Karpas-422 (cell line): ENCODE results near the gene ALDH1L2. TPM values are rescaled to one million over a fixed set of nuclear protein-coding genes. Genes with fewer than 3 reads are reported as not detected.
"Not testable (repeated sequence)": the region's sequence is repeated elsewhere in the genome, so short reads cannot be mapped to it uniquely, and the experiment has no call there.

ENCODE experiments used
- DNase-seq: peaks from one replicate; pipeline ENCODE4 v3.0.0-alpha.2; 2015
- H2AFZ ChIP-seq: fragments of 200-600 bp; sonication (generic); 2 replicates; pipeline ENCODE4 v1.6.1; 2014; ENCODE audit warnings: antibody characterized with exemption, low read length, mixed read lengths
- H3K27ac ChIP-seq: fragments of 200-600 bp; sonication (generic); 2 replicates; pipeline ENCODE4 v1.5.1; 2014; ENCODE audit warnings: mild to moderate bottlenecking, low read length, moderate library complexity
- H3K27me3 ChIP-seq: fragments of 200-600 bp; sonication (generic); 2 replicates; pipeline ENCODE4 v1.6.1; 2014; ENCODE audit warnings: low read length, mixed read lengths
- H3K36me3 ChIP-seq: fragments of 200-600 bp; sonication (generic); 2 replicates; pipeline ENCODE4 v1.6.1; 2014; ENCODE audit warnings: low read length, mixed read lengths; ENCODE audit not compliant: insufficient read depth
- H3K4me1 ChIP-seq: fragments of 200-600 bp; sonication (generic); 2 replicates; pipeline ENCODE4 v1.6.1; 2014; ENCODE audit warnings: mild to moderate bottlenecking, low read length, mixed read lengths
- H3K4me2 ChIP-seq: fragments of 200-600 bp; sonication (generic); 2 replicates; pipeline ENCODE4 v1.6.1; 2014; ENCODE audit warnings: low read length, low read depth, mild to moderate bottlenecking; ENCODE audit not compliant: poor library complexity, severe bottlenecking
- H3K4me3 ChIP-seq: fragments of 200-600 bp; sonication (generic); 2 replicates; pipeline ENCODE4 v1.5.1; 2014; ENCODE audit warnings: mild to moderate bottlenecking, antibody characterized with exemption, low read length, mixed read lengths
- H3K79me2 ChIP-seq: fragments of 200-600 bp; sonication (generic); 2 replicates; pipeline ENCODE4 v1.6.1; 2014; ENCODE audit warnings: mild to moderate bottlenecking, low read length, mixed read lengths
- H3K9ac ChIP-seq: fragments of 200-600 bp; sonication (generic); 2 replicates; pipeline ENCODE4 v1.6.0; 2014; ENCODE audit warnings: low read length
- H3K9me2 ChIP-seq: fragments of 200-600 bp; sonication (generic), shearing (Covaris generic); replicated peaks from 2 replicates; pipeline ENCODE4 v1.6.0; 2014; ENCODE audit warnings: mild to moderate bottlenecking, low read length, moderate library complexity; ENCODE audit not compliant: insufficient read depth
- H3K9me3 ChIP-seq: fragments of 300-700, 200-600 bp; sonication (generic); 2 replicates; pipeline ENCODE4 v1.6.1; 2014; ENCODE audit warnings: low read length, mixed read lengths
- H4K20me1 ChIP-seq: fragments of 200-600 bp; sonication (generic); 2 replicates; pipeline ENCODE4 v1.6.1; 2014; ENCODE audit warnings: mild to moderate bottlenecking, antibody characterized with exemption, low read length, low read depth; ENCODE audit not compliant: insufficient read depth
- total RNA-seq: library from RNA; depleted of rRNA; stranded (reverse); fragments of >200 nt; shearing (Covaris generic); gene quantifications from 2 replicates; pipeline ENCODE4 v1.2.3, GENCODE V29; 2014; ENCODE audit warnings: low replicate concordance; rRNA removed

The ALDH1L2 gene
- total RNA-seq, 1 experiment from 2014 or later: not detected

DNA sequence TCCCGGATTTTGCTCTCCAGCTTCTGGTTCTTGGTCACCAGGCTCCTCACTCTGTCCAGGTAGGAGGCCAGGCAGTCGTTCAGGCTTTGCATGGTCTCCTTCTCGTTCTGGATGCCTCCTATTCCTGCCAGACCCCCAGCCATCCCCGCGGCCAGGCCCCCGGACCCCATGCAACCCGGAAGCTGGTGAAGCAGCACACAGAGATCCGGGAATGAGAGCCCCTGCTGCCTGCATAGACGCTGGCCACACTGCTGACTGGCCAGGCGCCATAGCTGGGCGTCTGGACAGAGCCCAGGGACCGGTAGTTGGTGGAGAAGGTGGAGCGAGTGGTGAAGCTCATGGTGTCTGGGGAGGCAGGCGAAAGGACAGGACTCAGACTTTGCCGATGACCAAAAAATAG lies 106.6 kb downstream of the ALDH1L2 start:
- H3K79me2 ChIP-seq, H3K9me2 ChIP-seq, H2AFZ ChIP-seq, H3K36me3 ChIP-seq, H3K4me3 ChIP-seq, H3K4me1 ChIP-seq, H3K9ac ChIP-seq, H4K20me1 ChIP-seq, H3K27me3 ChIP-seq, H3K27ac ChIP-seq, H3K4me2 ChIP-seq, H3K9me3 ChIP-seq, DNase-seq: not testable (repeated sequence)

DNA sequence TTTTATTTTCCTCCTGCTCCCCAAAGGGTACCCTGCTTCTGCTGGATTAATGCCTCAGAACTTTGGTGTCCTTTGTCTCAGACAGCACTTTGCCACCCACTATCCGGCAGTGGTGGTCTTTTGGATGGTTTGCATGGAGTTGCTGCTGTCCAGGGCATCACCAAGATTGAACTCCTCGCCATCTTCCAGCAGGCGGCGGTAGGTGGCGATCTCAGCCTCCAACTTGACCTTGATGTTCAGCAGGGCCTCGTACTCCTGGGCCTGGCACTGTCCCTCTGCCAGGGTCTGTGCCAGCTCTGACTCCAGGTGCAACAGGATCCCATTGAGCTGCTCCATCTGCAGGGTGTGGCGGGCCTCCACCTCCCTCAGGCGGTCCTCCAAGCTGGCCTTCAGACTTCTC lies 107.6 kb downstream of the ALDH1L2 start:
- H3K4me1 ChIP-seq: peaks cover 9% of the 10 kb centered on the region
- peak; percentile 49 for DNase-seq
- H3K27ac ChIP-seq: no peak overlapping the region
- H4K20me1 ChIP-seq: no peaks in the 10 kb centered on the region
- no peaks in the 10 kb centered on the region for H3K9me3 ChIP-seq
- no peaks in the 10 kb centered on the region for H3K27me3 ChIP-seq
- no peak overlapping the region for H3K4me2 ChIP-seq
- no peaks in the 10 kb centered on the region for H3K36me3 ChIP-seq
- no peaks in the 10 kb centered on the region for H3K79me2 ChIP-seq
- no peak overlapping the region for H3K4me3 ChIP-seq
- no peaks in the 10 kb centered on the region for H3K9me2 ChIP-seq
- no peak overlapping the region for H3K9ac ChIP-seq
- H2AFZ ChIP-seq: no peak overlapping the region

DNA sequence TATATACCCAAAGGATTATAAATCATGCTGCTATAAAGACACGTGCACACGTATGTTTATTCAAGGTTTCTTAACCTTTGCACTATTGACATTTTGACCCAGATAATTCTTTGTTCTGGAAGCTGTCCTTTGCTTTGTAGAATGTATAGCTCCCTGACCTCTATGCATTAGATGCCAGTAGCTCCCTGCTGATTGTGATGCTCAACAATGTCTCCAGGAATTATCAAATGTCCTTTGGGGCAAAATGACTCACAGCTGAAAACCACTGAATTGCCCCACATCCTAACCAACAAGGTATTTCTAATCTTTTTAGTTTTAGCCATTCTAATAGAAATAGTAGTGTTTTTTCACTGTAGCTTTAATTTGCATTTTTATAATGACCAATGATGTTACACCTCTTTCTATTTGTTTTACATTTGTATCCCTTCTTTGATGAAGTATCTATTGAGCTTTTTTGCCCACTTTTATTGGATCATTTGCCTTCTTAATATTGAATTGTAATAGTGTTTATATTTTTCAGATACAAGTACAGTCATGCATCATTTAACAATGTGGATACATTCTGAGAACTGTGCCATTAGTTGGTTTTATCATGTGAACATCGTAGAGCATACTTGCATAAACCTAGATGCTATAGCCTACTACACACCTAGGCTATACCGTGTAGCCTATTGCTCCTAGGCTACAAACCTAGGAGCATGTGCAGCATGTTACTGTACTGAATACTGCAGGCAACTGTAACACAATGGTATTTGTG lies 108.5 kb downstream of the ALDH1L2 start:
- no peaks in the 10 kb centered on the region for H3K36me3 ChIP-seq
- no peaks in the 10 kb centered on the region for H3K27me3 ChIP-seq
- no peak overlapping the region for H3K27ac ChIP-seq

DNA sequence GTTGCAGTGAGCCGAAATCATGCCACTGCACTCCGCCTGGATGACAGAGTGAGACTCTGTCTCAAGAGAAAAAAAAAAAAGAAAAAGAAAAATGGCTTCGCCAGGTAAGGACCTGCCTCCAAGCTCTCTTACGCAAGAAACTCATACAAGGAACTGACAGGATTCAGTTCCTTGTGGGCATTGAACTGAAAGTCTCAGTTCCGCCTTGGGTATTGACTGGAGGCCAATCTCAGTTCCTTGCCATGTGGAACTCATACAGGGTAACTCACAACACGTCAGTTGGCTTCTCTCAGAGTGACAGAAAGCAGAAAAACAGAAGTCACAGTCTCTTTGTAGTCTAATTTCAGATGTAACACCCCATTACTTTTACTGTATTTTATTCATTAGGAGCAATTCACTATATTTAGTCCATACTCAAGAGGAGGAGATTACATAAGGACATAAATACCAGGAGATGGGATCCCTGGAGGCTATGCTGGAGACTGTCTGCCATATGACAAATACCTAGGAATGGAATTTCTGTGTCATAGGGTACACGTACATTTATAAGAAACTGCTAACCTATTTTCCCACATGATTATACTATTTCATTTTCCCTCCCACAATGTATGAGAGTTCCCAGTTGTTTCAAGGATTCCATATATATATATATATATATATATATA lies 109.5 kb downstream of the ALDH1L2 start:
- Histone ChIP-seq H2AFZ (no peak overlapping the region), H3K4me3 (no peak overlapping the region), H3K9me2 (no peaks in the 10 kb centered on the region), H3K27ac (no peak overlapping the region), H3K9me3 (no peaks in the 10 kb centered on the region), H3K9ac (no peak overlapping the region), H4K20me1 (no peaks in the 10 kb centered on the region), H3K36me3 (no peaks in the 10 kb centered on the region), H3K79me2 (no peaks in the 10 kb centered on the region), H3K4me1 (peaks cover 9% of the 10 kb centered on the region), H3K27me3 (no peaks in the 10 kb centered on the region), H3K4me2 (peak overlapping the region; percentile 21)
- peak; percentile 82 for DNase-seq

More for the DNA sequence above, 108.5 kb downstream of the ALDH1L2 start:
- Histone ChIP-seq H3K9me2 (no peaks in the 10 kb centered on the region), H3K4me2 (no peak overlapping the region), H3K9ac (no peak overlapping the region), H3K9me3 (no peaks in the 10 kb centered on the region), H3K4me1 (peaks cover 9% of the 10 kb centered on the region), H3K79me2 (no peaks in the 10 kb centered on the region), H3K4me3 (no peak overlapping the region), H4K20me1 (no peaks in the 10 kb centered on the region), H2AFZ (no peak overlapping the region)
- no peak for DNase-seq

DNA sequence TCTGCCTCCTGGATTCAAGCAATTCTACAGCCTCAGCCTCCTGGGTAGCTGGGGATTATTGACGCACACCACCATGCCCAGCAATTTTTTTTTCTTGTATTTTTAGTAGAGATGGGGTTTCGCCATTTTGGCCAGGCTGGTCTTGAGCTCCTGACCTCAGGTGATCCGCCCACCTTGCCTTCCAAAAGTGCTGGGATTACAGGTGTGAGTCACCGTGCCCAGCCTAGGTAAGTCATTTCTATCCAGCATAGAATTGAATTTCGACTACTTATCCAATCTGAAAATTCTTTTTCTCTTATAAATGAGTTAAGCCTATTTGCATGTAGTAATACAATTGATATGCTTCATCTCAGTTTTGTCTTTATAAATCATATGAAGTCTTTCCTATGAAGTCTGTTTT lies 111.0 kb downstream of the ALDH1L2 start:
- H3K27me3 ChIP-seq: no peaks in the 10 kb centered on the region
- no peak for DNase-seq
- no peaks in the 10 kb centered on the region for H3K79me2 ChIP-seq
- no peak overlapping the region for H3K4me3 ChIP-seq
- no peaks in the 10 kb centered on the region for H4K20me1 ChIP-seq
- H3K9me3 ChIP-seq: no peaks in the 10 kb centered on the region
- H3K4me2 ChIP-seq: no peak overlapping the region
- H2AFZ ChIP-seq: no peak overlapping the region
- H3K36me3 ChIP-seq: no peaks in the 10 kb centered on the region
- peaks cover 9% of the 10 kb centered on the region for H3K4me1 ChIP-seq
- H3K27ac ChIP-seq: no peak overlapping the region
- H3K9me2 ChIP-seq: no peaks in the 10 kb centered on the region
- no peak overlapping the region for H3K9ac ChIP-seq

DNA sequence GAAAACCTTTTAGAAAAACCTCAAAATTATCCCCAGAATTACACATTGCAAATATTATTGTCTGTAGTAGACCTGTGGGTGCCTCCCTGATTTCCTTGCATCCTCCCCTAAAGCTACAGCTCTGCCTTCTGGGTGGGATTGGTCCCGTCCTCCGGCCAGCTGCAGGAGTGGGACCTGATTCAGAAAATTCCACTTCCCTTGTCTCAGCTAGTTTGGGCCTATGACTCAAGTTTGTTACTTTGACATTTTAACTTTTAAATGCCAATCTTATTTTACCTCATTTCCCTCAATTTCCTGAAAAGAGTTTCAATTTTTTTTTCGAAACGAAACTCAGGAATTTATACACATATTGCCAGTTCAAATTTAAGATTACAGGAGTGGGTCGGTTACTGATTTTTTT lies 113.0 kb downstream of the ALDH1L2 start:
- H3K4me2 ChIP-seq: no peak overlapping the region
- no peak overlapping the region for H3K27ac ChIP-seq
- no peak overlapping the region for H2AFZ ChIP-seq
- no peaks in the 10 kb centered on the region for H3K9me3 ChIP-seq
- H4K20me1 ChIP-seq: no peaks in the 10 kb centered on the region
- H3K79me2 ChIP-seq: no peaks in the 10 kb centered on the region
- H3K36me3 ChIP-seq: no peaks in the 10 kb centered on the region
- H3K4me3 ChIP-seq: no peak overlapping the region
- no peaks in the 10 kb centered on the region for H3K27me3 ChIP-seq
- DNase-seq: no peak
- H3K9ac ChIP-seq: no peak overlapping the region
- H3K9me2 ChIP-seq: no peaks in the 10 kb centered on the region
- H3K4me1 ChIP-seq: peaks cover 17% of the 10 kb centered on the region

Other genes with a start within 250 kb of the ALDH1L2 start
- gene SLC41A2, start 126.2 kb downstream of the ALDH1L2 start, total RNA-seq: 0.72 and 2.1 TPM in 2 replicates
- gene NOPCHAP1, start 98.1 kb downstream of the ALDH1L2 start, total RNA-seq: 11.6 and 21.4 TPM in 2 replicates
- gene WASHC4, start 23.3 kb upstream of the ALDH1L2 start, total RNA-seq: 67.1 and 93.0 TPM in 2 replicates
- 20.4 and 44.1 TPM in 2 replicates for gene APPL2, start 151.7 kb upstream of the ALDH1L2 start, total RNA-seq
- 149 and 291 TPM in 2 replicates for gene C12orf75, start 246.2 kb upstream of the ALDH1L2 start, total RNA-seq